H1 (cell line): ENCODE measurements around the gene SPATA6L. TPM values are rescaled to one million over a fixed set of nuclear protein-coding genes. Genes with fewer than 3 reads are reported as not detected.

Experiments
- CBX5 ChIP-seq: fragments of 300-800, 300-1000 bp; sonication (generic); IDR thresholded peaks from 2 replicates; pipeline ENCODE4 v1.7.1; 2016; ENCODE audit warnings: antibody characterized with exemption, low read length, low read depth
- RAD21 ChIP-seq, 2 experiments: IDR thresholded peaks in 1 of 2; conservative IDR thresholded peaks in 1 of 2; 2 replicates each; pipeline ENCODE4 v1.6.1; 2011; ENCODE audit warnings: low read depth in 2 of 2, low read length in 2 of 2, improper control_type of control experiment in 1 of 2, inconsistent platforms in 1 of 2, mild to moderate bottlenecking in 1 of 2, moderate library complexity in 1 of 2
- RBBP5 ChIP-seq: IDR thresholded peaks from 2 replicates; pipeline ENCODE4 v1.7.1; 2012; ENCODE audit warnings: low read depth, mild to moderate bottlenecking, inconsistent platforms, low read length, moderate library complexity, borderline replicate concordance
- RFX5 ChIP-seq: IDR thresholded peaks from 2 replicates; pipeline ENCODE4 v1.6.1; 2011; ENCODE audit warnings: low read depth, low read length, improper control_type of control experiment, borderline replicate concordance
- TAF1 ChIP-seq: IDR thresholded peaks from 2 replicates; pipeline ENCODE4 v1.6.1; 2011; ENCODE audit warnings: mild to moderate bottlenecking, low read depth, low read length
- polyA plus RNA-seq, 7 experiments: library from polyadenylated mRNA; depleted of rRNA in 3 of 7; stranded (reverse) in 5 of 7; unstranded in 2 of 7; fragments of >200 nt in 5 of 7; fragments of 200-250 nt in 2 of 7; gene quantifications; 1 replicate in 5 of 7; 2 replicates in 1 of 7; 4 replicates in 1 of 7; pipeline versions ENCODE4 v1.2.1 to v1.2.3, GENCODE V29; 2011 to 2013; ENCODE audit warnings: missing spikeins in 2 of 7, mixed read lengths in 2 of 7
- total RNA-seq: library from RNA; stranded (reverse); fragmentation: NEBNext Ultra II Directional; extraction: Animal tissue kit (Norgen Biotek cat#: 25700); gene quantifications from 2 replicates; pipeline ENCODE4 v1.2.1, GENCODE V29; 2021

SPATA6L gene
- total and polyA plus RNA-seq, 2 of the 8 experiments (the other 6 are each of a cell fraction or from before 2014, with no cell fraction given): 0.57 to 1.1 TPM

DNA sequence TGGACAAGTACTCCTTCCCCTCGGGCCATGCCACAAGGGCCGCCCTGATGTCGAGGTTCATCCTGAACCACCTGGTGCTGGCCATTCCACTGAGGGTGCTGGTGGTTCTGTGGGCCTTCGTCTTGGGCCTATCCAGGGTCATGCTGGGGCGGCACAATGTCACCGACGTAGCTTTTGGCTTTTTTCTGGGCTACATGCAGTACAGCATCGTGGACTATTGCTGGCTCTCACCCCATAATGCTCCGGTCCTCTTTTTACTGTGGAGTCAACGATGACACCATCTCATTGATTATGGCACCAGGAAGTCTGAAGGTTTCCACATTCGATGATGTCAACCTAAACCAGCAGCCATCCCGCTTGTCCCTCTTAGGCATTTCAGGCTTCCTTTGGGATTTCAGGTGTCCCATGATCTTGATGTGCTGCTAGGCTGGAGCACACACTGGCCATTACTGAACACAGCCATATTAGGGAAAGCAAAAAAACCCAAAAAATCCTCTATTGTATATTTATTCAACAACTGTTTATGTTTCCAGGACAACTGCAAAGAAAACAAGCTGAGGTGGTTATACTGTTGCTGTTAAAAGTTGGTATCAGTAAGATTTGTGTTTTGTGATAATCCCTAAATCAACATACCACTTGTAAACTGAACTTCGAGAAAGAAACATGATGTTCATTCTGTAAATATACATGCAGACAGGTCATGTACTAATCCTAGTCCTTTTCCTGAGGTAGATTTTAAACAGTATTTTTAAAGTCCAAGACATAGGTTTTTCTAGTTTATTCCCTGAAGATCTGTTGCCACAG is 3.1 kb downstream of the SPATA6L start (continued):
- TF ChIP-seq TAF1 (no peak), RAD21 (IDR thresholded peaks at IDR 0.05 in 1 of 2, conservative IDR thresholded peaks at IDR 0.05 in 1 of 2; ENCODE audit: low read depth in 2 of 2, low read length in 2 of 2) (no peak), RBBP5 (no peak), RFX5 (no peak), CBX5 (no peak)
